Keratinocyte (primary cell): ENCODE measurements around the gene SLC12A9. TPM values are rescaled to one million over a fixed set of nuclear protein-coding genes. Genes with fewer than 3 reads are reported as not detected.

Source experiments
- DNase-seq: peaks from one replicate; pipeline ENCODE4 v3.0.0-alpha.2; 2011; ENCODE audit warnings: low read depth, missing footprints, low spot score
- FAIRE-seq: peaks from 2 replicates; lab custom pipeline; 2011; peaks lifted over from hg19 to GRCh38; lab: Jason Lieb, UNC
- H2AFZ ChIP-seq: 2 replicates; pipeline ENCODE4 v1.6.0; 2012; ENCODE audit warnings: low read length, control low read depth, inconsistent platforms; ENCODE audit not compliant: control insufficient read depth
- H3K27ac ChIP-seq: 2 replicates; pipeline ENCODE4 v1.5.1; 2011; ENCODE audit warnings: low read length; ENCODE audit not compliant: control insufficient read depth, insufficient read depth
- H3K27me3 ChIP-seq: 3 replicates; pipeline ENCODE4 v1.6.0; 2011; ENCODE audit warnings: low read length; ENCODE audit not compliant: control insufficient read depth, insufficient read depth; ENCODE audit errors: extremely low read depth
- H3K36me3 ChIP-seq, 2 experiments: 2 replicates in 1 of 2; 3 replicates in 1 of 2; pipeline ENCODE4 v1.5.1; 2011; ENCODE audit warnings: low read length in 2 of 2, mild to moderate bottlenecking in 1 of 2; ENCODE audit not compliant: control insufficient read depth in 2 of 2, insufficient read depth in 2 of 2; ENCODE audit errors: extremely low read depth in 1 of 2
- H3K4me1 ChIP-seq: 3 replicates; pipeline ENCODE4 v1.5.1; 2011; ENCODE audit warnings: low read length; ENCODE audit not compliant: control insufficient read depth, insufficient read depth; ENCODE audit errors: extremely low read depth
- H3K4me2 ChIP-seq: 3 replicates; pipeline ENCODE4 v1.6.0; 2011; ENCODE audit warnings: low read depth, low read length; ENCODE audit not compliant: control insufficient read depth, insufficient read depth; ENCODE audit errors: extremely low read depth
- H3K4me3 ChIP-seq, 3 experiments: fragments of 200-600 bp in 1 of 3; sonication (generic) in 1 of 3; 2 replicates in 2 of 3; 3 replicates in 1 of 3; pipeline ENCODE4 v1.5.1; 2011 to 2016; ENCODE audit warnings: low read length in 3 of 3, mild to moderate bottlenecking in 3 of 3, control low read depth in 2 of 3, inconsistent platforms in 1 of 3, low read depth in 1 of 3, mixed read lengths in 1 of 3, mixed run types in 1 of 3, moderate library complexity in 1 of 3; ENCODE audit not compliant: control insufficient read depth in 2 of 3, insufficient read depth in 2 of 3; ENCODE audit errors: extremely low read depth in 1 of 3
- H3K79me2 ChIP-seq: 2 replicates; pipeline ENCODE4 v1.6.0; 2012; ENCODE audit warnings: low read length; ENCODE audit not compliant: control insufficient read depth, insufficient read depth
- H3K9ac ChIP-seq: 3 replicates; pipeline ENCODE4 v1.6.0; 2011; ENCODE audit warnings: low read length; ENCODE audit not compliant: control insufficient read depth, insufficient read depth; ENCODE audit errors: extremely low read depth
- H3K9me1 ChIP-seq: 3 replicates; pipeline ENCODE4 v1.6.0; 2011; ENCODE audit warnings: low read length; ENCODE audit not compliant: control insufficient read depth, insufficient read depth; ENCODE audit errors: extremely low read depth
- H3K9me3 ChIP-seq: 2 replicates; pipeline ENCODE4 v1.5.1; 2012; ENCODE audit warnings: low read depth, low read length; ENCODE audit not compliant: control insufficient read depth
- H4K20me1 ChIP-seq: 3 replicates; pipeline ENCODE4 v1.6.0; 2011; ENCODE audit warnings: low read length; ENCODE audit not compliant: control insufficient read depth, insufficient read depth; ENCODE audit errors: extremely low read depth
- EZH2 ChIP-seq: IDR thresholded peaks from one replicate; pipeline ENCODE4 v1.6.1; 2012; ENCODE audit warnings: inconsistent platforms, mild to moderate bottlenecking, low read length, moderate library complexity
- dilution Hi-C: fragments of 300-500 bp; cut with MboI; formaldehyde crosslinking; loops from one replicate; pipeline ENCODE4 v1.7.0; 2020; ENCODE audit warnings: low sequenced_read_pairs; ENCODE audit not compliant: extremely low pct_ligation_motif_present
- polyA plus RNA-seq, 5 experiments: library from polyadenylated mRNA; depleted of rRNA in 3 of 5; stranded (reverse) in 3 of 5; stranded (forward) in 1 of 5; unstranded in 1 of 5; fragments of >200 nt; gene quantifications; 1 replicate in 1 of 5; 2 replicates in 3 of 5; 3 replicates in 1 of 5; pipeline versions ENCODE4 v1.2.1 to v1.2.3, GENCODE V29; 2011 to 2012; ENCODE audit warnings: missing spikeins in 2 of 5, low read depth in 1 of 5, low replicate concordance in 1 of 5
- TF ChIP-seq, protein P1 (sequence below), 3 experiments: IDR thresholded peaks in 1 of 3; conservative IDR thresholded peaks in 1 of 3; optimal IDR thresholded peaks in 1 of 3; 2 replicates in 2 of 3; 3 replicates in 1 of 3; pipeline versions ENCODE3 to v1.5.1; 2011; ENCODE audit warnings: low read length in 3 of 3, mild to moderate bottlenecking in 3 of 3, moderate library complexity in 2 of 3, control low read depth in 1 of 3, inconsistent platforms in 1 of 3; ENCODE audit not compliant: insufficient read depth in 2 of 3; ENCODE audit errors: extremely low read depth in 1 of 3

SLC12A9 gene
- polyA plus RNA-seq, 1 donor (not counting 4 experiments of a cell fraction or from before 2014, with no cell fraction given), result 19.8 TPM

DNA sequence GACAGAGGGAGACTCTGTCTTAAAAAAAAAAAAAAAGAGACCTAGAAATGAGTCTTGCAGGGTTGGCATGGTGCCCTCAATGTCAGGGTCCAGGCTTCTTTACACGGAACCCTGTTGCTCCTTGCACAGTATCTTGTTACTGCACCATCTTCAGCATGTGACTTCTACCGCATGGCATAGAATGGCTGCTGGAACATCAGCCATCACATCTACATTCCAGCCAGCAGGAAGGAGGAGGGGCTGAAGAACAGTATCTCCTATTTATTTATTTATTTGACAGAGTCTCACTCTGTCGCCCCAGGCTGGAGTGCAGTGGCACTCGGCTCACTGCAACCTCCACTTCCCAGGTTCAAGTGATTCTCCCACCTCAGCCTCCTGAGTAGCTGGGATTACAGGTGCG lies 46.9 kb downstream of the SLC12A9 start:
- DNase-seq (no peak), FAIRE-seq (no peak)
- Histone ChIP-seq H3K79me2 (no peaks in the 10 kb centered on the region), H3K27ac (no peak overlapping the region), H3K9me1 (no peaks in the 10 kb centered on the region), H3K27me3 (peaks cover 39% of the 10 kb centered on the region), H3K36me3 (no peaks in the 10 kb centered on the region), H3K9ac (no peak overlapping the region), H3K4me2 (no peak overlapping the region), H3K4me3 (no peak overlapping the region), H3K9me3 (no peaks in the 10 kb centered on the region), H3K4me1 (peaks cover 5% of the 10 kb centered on the region), H4K20me1 (no peaks in the 10 kb centered on the region), H2AFZ (no peak overlapping the region)
- no peak for TF ChIP-seq EZH2
- TF ChIP-seq, protein P1, sequence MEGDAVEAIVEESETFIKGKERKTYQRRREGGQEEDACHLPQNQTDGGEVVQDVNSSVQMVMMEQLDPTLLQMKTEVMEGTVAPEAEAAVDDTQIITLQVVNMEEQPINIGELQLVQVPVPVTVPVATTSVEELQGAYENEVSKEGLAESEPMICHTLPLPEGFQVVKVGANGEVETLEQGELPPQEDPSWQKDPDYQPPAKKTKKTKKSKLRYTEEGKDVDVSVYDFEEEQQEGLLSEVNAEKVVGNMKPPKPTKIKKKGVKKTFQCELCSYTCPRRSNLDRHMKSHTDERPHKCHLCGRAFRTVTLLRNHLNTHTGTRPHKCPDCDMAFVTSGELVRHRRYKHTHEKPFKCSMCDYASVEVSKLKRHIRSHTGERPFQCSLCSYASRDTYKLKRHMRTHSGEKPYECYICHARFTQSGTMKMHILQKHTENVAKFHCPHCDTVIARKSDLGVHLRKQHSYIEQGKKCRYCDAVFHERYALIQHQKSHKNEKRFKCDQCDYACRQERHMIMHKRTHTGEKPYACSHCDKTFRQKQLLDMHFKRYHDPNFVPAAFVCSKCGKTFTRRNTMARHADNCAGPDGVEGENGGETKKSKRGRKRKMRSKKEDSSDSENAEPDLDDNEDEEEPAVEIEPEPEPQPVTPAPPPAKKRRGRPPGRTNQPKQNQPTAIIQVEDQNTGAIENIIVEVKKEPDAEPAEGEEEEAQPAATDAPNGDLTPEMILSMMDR (optimal IDR thresholded peaks at IDR 0.05 in 1 of 3, IDR thresholded peaks at IDR 0.05 in 1 of 3, conservative IDR thresholded peaks at IDR 0.05 in 1 of 3; ENCODE audit: extremely low read depth in 1 of 3, insufficient read depth in 2 of 3, low read length in 3 of 3), result no peak
- dilution Hi-C loops, result no loop called here

DNA sequence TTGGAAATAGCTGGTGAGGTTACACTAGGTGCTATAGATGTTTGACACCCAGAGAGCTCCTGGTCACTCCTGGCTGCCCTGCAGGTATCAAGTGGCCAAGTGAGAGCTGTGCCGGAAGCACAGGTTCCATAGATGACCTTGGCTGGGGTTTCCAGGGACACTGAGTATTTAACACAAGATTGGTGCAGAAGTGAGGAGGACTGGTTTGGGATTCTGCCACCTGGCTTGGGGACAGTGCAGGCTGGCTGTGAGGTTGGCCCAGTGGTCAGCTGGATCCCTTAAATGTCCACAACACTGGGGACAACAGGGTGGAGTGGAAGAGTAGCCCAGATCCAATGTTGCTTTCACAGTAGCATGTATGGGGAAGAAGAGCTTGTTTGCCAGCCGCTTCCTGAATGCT lies 48.5 kb downstream of the SLC12A9 start:
- no peaks in the 10 kb centered on the region for H4K20me1 ChIP-seq
- FAIRE-seq, result no peak
- no peak for TF ChIP-seq EZH2
- TF ChIP-seq, protein P1 (optimal IDR thresholded peaks at IDR 0.05 in 1 of 3, IDR thresholded peaks at IDR 0.05 in 1 of 3, conservative IDR thresholded peaks at IDR 0.05 in 1 of 3; ENCODE audit: extremely low read depth in 1 of 3, insufficient read depth in 2 of 3, low read length in 3 of 3), result no peak
- H3K9ac ChIP-seq, result no peak overlapping the region
- no peaks in the 10 kb centered on the region for H3K9me1 ChIP-seq
- dilution Hi-C loops, result no loop called here
- H3K4me3 ChIP-seq, result no peak overlapping the region
- peaks cover 25% of the 10 kb centered on the region for H3K27me3 ChIP-seq
- H3K27ac ChIP-seq, result no peak overlapping the region
- H3K36me3 ChIP-seq, result no peaks in the 10 kb centered on the region
- no peaks in the 10 kb centered on the region for H3K9me3 ChIP-seq
- DNase-seq, result no peak
- peaks cover 3% of the 10 kb centered on the region for H3K4me1 ChIP-seq
- no peak overlapping the region for H2AFZ ChIP-seq
- H3K4me2 ChIP-seq, result no peak overlapping the region
- H3K79me2 ChIP-seq, result no peaks in the 10 kb centered on the region
